Stomach (tissue), 4 donors: Measurements from ENCODE around the gene CR1L.

Experiments used
- EP300 ChIP-seq: sonication (generic); formaldehyde crosslinking; IDR thresholded peaks from one replicate; pipeline ENCODE4 v1.6.1; 2017; ENCODE audit warnings: antibody characterized with exemption
- POLR2A ChIP-seq, 4 donors: fragments of 450-650 bp; IDR thresholded peaks; one replicate each; pipeline ENCODE4 v1.6.1; 2016; ENCODE audit warnings: antibody characterized with exemption in 4 of 4, control low read depth in 2 of 4, mild to moderate bottlenecking in 1 of 4, moderate library complexity in 1 of 4
- POLR2AphosphoS5 ChIP-seq, 3 donors: sonication (generic); formaldehyde crosslinking; IDR thresholded peaks; one replicate each; pipeline ENCODE4 v1.6.1; 2016; ENCODE audit warnings: antibody characterized with exemption in 3 of 3
- TF ChIP-seq, protein P1 (sequence below), 7 experiments: fragments of 450-650 bp in 4 of 7; fragments of 200-600 bp in 3 of 7; sonication (generic) in 3 of 7; IDR thresholded peaks; one replicate each; pipeline ENCODE4 v1.5.1; 2016 to 2019; ENCODE audit warnings: antibody characterized with exemption in 7 of 7, control low read depth in 2 of 7, mild to moderate bottlenecking in 1 of 7

DNA sequence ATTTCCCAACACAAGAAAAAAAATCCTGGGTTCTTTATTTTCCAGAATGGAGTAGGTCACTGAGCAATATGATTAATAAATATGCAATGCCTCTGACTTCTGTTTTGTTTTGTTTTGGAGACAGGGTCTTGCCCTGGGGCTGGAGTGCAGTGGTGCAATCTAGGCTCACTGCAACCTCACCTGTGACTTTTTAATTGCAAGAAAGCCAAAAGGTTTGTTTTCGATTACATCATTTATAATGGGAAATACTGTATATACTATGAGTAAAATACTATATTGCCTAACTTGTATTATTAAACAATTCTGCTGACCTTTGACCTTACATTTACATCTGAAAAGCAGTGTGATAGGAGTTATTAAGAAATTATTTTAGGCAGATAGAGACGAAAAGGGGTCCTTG lies 95.3 kb downstream of the CR1L start:
- TF ChIP-seq, protein P1, sequence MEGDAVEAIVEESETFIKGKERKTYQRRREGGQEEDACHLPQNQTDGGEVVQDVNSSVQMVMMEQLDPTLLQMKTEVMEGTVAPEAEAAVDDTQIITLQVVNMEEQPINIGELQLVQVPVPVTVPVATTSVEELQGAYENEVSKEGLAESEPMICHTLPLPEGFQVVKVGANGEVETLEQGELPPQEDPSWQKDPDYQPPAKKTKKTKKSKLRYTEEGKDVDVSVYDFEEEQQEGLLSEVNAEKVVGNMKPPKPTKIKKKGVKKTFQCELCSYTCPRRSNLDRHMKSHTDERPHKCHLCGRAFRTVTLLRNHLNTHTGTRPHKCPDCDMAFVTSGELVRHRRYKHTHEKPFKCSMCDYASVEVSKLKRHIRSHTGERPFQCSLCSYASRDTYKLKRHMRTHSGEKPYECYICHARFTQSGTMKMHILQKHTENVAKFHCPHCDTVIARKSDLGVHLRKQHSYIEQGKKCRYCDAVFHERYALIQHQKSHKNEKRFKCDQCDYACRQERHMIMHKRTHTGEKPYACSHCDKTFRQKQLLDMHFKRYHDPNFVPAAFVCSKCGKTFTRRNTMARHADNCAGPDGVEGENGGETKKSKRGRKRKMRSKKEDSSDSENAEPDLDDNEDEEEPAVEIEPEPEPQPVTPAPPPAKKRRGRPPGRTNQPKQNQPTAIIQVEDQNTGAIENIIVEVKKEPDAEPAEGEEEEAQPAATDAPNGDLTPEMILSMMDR (IDR thresholded peaks at IDR 0.05): no peak
- TF ChIP-seq POLR2A (IDR thresholded peaks at IDR 0.05) (no peak), POLR2AphosphoS5 (IDR thresholded peaks at IDR 0.05) (no peak), EP300 (no peak)
